RWPE1 (cell line): Measurements from ENCODE around the gene SRCAP.

Source experiments
- CTCF ChIA-PET: fragments of 350-600 bp; sonication (Branson Sonifier 250); formaldehyde crosslinking; extraction: SDS; loops from one replicate; lab custom pipeline; 2021; lab: Yijun Ruan, JAX
- POLR2A ChIA-PET: fragments of 400-600 bp; formaldehyde crosslinking; extraction: SDS; loops from one replicate; lab custom pipeline; 2020; ENCODE audit warnings: antibody characterized with exemption; ENCODE audit not compliant: low non-redundant PET; lab: Yijun Ruan, JAX
- DNase-seq: peaks from one replicate; pipeline ENCODE4 v3.0.0; 2012; ENCODE audit warnings: low spot score
- H3K27ac ChIP-seq: fragments of 450-650 bp; 2 replicates; pipeline ENCODE4 v1.5.1; 2017
- TF ChIP-seq, protein P1 (sequence below): fragments of 450-650 bp; conservative IDR thresholded peaks from 2 replicates; pipeline ENCODE4 v1.5.1; 2017; ENCODE audit warnings: low read depth, mild to moderate bottlenecking

The SRCAP gene

GRCh38 chr16:30769379-30770089 is 70.6 kb downstream of the SRCAP start:
- H3K27ac ChIP-seq = no peak overlapping the region
- DNase-seq = no peak
- TF ChIP-seq, protein P1, sequence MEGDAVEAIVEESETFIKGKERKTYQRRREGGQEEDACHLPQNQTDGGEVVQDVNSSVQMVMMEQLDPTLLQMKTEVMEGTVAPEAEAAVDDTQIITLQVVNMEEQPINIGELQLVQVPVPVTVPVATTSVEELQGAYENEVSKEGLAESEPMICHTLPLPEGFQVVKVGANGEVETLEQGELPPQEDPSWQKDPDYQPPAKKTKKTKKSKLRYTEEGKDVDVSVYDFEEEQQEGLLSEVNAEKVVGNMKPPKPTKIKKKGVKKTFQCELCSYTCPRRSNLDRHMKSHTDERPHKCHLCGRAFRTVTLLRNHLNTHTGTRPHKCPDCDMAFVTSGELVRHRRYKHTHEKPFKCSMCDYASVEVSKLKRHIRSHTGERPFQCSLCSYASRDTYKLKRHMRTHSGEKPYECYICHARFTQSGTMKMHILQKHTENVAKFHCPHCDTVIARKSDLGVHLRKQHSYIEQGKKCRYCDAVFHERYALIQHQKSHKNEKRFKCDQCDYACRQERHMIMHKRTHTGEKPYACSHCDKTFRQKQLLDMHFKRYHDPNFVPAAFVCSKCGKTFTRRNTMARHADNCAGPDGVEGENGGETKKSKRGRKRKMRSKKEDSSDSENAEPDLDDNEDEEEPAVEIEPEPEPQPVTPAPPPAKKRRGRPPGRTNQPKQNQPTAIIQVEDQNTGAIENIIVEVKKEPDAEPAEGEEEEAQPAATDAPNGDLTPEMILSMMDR = no peak
- ChIA-PET POLR2A (interaction anchor here (0.5 kb wide), 1 partner anchor 105 kb away, joined by 3 read pairs; no protein-coding TSS in a partner anchor), CTCF (no interaction called here)

- peak overlapping the region; percentile 95 for H3K27ac ChIP-seq
- TF ChIP-seq, protein P1 = no peak
- no peak for DNase-seq
- POLR2A ChIA-PET = no interaction called here
- CTCF ChIA-PET = no interaction called here
Measured at GRCh38 chr16:30771726-30772125, 72.8 kb downstream of the SRCAP start.

GRCh38 chr16:30773826-30774225 is 74.9 kb downstream of the SRCAP start:
- TF ChIP-seq, protein P1 = no peak
- POLR2A ChIA-PET = no interaction called here
- CTCF ChIA-PET = interaction anchor here (0.6 kb wide), 1 partner anchor 31 kb away, joined by 4 read pairs; no protein-coding TSS in a partner anchor
- no peak for DNase-seq
- peak overlapping the region; percentile 95 for H3K27ac ChIP-seq

- DNase-seq = no peak
- ChIA-PET CTCF (interaction anchor here (0.6 kb wide), 2 partner anchors 31 to 145 kb away, joined by 3 to 4 read pairs; no protein-coding TSS in a partner anchor), POLR2A (interaction anchor here (0.6 to 1.4 kb wide), 2 partner anchors 10 to 38 kb away, joined by 6 to 7 read pairs; no protein-coding TSS in a partner anchor)
- H3K27ac ChIP-seq = peak overlapping the region; percentile 95
- TF ChIP-seq, protein P1 = no peak
Measured at GRCh38 chr16:30774367-30775130, 75.6 kb downstream of the SRCAP start.

GRCh38 chr16:30775131-30775391 is 76.1 kb downstream of the SRCAP start:
- H3K27ac ChIP-seq = peak overlapping the region; percentile 95
- CTCF ChIA-PET = interaction anchor here (0.6 kb wide), 2 partner anchors 144 to 145 kb away, joined by 3 read pairs; no protein-coding TSS in a partner anchor
- TF ChIP-seq, protein P1 = no peak
- DNase-seq = no peak
- POLR2A ChIA-PET = interaction anchor here (0.6 to 1.4 kb wide), 3 partner anchors 10 to 37 kb away, joined by 3 to 7 read pairs (median 6); no protein-coding TSS in a partner anchor

DNA sequence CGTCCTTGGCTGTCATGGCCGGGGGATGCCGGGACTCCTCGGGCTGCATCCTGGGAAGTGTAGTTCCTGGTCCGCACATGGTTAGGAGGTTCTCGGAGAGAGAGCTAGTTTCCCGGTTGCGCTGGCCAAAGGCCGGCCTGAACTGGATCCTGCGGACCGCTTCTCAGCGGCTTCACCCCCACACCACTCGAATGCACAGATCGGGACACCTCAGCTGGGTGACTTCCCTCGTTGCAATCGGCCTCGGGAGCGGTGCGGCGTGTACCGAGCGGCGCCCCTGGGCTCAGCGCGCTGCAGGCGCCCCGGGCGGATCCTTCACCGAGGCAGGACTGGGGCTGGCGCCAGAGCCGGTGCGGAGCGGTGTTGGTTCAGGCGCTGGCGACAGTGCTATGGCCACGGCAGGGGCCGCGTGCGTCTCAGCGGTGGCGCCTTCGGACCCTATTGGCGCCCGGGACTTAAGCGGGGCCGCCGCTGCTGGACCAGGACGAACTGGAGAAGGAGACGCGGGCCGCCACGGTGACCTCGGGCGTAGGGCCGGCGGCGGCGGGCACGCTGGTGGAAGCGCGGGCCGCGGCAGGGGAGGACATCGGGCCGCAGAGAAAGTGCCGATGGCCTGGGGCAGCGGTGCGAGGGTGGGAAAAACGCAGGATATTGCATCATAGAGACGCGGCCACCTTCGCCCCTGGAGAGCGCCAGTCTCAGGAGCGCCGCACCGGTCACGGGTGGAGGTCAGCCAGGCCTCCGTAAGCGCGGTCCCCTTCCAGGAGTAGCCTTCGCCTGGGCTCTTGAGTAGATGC is 76.6 kb downstream of the SRCAP start:
- peak overlapping the region; percentile 95 for H3K27ac ChIP-seq
- DNase-seq = peak; percentile 91
- TF ChIP-seq, protein P1 = no peak
- ChIA-PET POLR2A (interaction anchor here (0.7 to 1.4 kb wide), 3 partner anchors 11 to 125 kb away, joined by 3 to 7 read pairs (median 3); partner anchors contain the start of gene PRR14), CTCF (interaction anchor here (0.6 kb wide), 1 partner anchor 145 kb away, joined by 3 read pairs; no protein-coding TSS in a partner anchor)
